ENCODE measurements around the gene EFCAB12.
A peak's percentile ranks its signal among the peaks of the same experiment; 100 is the strongest.
"Not testable (repeated sequence)": the region's sequence is repeated elsewhere in the genome, so short reads cannot be mapped to it uniquely, and the experiment has no call there.

EFCAB12 gene

GRCh38 chr3:129391583-129391982 lies 36.9 kb downstream of the EFCAB12 start:
- not testable (repeated sequence) for DNase-seq

- DNase-seq, result no peak
Observed at GRCh38 chr3:129389572-129389937, 38.9 kb downstream of the EFCAB12 start.

DNA sequence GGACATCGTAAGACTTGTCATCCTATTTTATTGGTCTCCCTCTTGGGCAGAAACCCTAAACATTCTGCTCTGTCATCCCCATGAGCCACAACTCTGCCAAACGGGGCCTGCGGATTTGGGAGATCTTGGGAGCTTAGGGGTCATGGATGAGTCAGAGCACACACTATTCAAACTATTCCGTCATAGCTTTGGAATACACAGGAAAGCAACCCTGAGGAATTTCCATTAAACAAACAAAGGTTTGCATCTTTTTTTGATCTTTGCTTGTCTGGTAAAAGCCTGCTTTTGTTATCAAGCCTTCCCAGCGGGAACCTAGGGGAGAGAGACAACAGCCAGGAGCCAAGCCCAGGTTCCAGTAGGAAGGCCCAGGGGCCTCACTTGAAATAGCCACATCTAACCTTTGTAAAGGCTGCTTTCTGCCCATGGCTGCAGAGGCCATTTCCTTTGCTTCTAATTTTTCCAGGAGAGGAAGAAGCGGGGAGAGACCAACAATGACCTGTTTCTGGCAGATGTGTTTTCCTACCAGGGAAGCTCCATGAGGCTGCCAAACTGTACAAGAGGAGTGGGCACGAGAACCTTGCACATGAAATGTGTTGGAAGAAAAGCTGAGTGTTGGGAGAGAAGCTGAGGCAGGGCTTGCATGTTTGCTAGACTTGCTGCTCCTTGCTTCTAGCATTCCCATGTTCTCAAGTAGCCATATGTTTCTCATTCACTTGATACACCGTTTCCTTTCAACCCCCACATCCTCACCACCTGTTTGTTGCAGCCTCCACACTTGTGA lies 39.5 kb downstream of the EFCAB12 start:
- DNase-seq, result peak; percentile 84

- DNase-seq, result no peak
Observed at GRCh38 chr3:129387487-129387886, 40.9 kb downstream of the EFCAB12 start.

- DNase-seq, result no peak
Observed at GRCh38 chr3:129386984-129387383, 41.5 kb downstream of the EFCAB12 start.

DNA sequence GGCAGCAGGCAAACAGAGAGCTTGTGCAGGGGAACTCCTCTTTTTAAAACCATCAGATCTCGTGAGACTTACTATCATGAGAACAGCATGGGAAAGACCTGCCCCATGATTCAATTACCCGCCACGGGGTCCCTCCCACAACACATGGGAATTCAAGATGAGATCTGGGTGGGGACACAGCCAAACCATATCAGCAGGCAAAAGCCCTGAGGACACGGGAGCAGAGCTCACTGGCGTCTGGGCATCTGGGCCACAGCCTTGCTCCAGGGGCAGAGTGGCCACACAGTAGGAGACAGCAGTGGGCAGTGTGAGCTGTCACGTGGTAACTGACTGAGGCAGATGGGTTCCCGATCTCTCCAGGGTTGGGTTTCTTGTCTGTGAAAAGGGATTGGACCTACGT lies 42.9 kb downstream of the EFCAB12 start:
- not testable (repeated sequence) for DNase-seq

GRCh38 chr3:129384594-129385323 lies 43.7 kb downstream of the EFCAB12 start:
- DNase-seq, result no peak

DNA sequence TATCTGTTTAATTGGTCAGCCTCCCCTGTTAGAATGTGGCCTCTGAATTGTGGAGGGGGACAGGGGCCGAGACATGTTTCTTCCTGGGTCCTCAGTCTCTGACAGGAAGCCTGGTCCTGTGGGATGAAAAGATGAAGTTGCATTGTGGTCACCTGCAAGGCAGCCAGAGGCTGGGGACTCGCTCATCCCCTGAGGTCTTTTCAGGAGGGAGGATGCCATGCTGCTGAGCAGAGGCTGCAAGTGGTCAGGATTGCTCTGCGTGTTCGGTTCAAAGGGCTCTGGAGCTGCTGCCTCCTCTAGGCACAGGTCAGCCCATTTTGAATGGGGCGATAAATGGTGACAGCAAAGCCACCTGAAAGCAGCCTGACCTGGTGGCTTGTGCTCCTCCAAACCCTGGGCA lies 44.3 kb downstream of the EFCAB12 start:
- not testable (repeated sequence) for DNase-seq

- DNase-seq, result peak; percentile 61
Observed at GRCh38 chr3:129383292-129383860, 45.1 kb downstream of the EFCAB12 start.

- no peak for DNase-seq
Observed at GRCh38 chr3:129382366-129382765, 46.1 kb downstream of the EFCAB12 start.

- no peak for DNase-seq
Observed at GRCh38 chr3:129379582-129380358, 48.7 kb downstream of the EFCAB12 start.

DNA sequence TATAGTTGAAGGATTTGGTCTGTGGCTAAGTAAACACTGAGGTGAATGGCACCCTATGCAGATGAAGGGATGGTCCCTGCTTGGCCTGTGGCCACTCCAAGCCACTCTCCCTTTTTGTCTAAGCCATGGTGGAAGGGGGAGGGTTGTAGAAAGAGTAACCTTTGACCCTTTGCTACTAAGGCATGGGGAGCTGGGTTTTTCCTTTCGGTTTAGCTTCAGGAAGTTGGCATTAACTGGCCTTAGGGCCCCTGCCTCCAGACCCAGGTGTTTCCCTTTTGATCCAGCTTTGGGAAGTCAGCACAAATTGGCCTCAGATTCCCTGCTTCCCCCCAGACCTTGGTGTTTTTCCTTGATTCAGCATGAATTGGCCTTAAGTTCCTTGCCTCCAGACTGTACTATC lies 49.5 kb downstream of the EFCAB12 start:
- no peak for DNase-seq

DNA sequence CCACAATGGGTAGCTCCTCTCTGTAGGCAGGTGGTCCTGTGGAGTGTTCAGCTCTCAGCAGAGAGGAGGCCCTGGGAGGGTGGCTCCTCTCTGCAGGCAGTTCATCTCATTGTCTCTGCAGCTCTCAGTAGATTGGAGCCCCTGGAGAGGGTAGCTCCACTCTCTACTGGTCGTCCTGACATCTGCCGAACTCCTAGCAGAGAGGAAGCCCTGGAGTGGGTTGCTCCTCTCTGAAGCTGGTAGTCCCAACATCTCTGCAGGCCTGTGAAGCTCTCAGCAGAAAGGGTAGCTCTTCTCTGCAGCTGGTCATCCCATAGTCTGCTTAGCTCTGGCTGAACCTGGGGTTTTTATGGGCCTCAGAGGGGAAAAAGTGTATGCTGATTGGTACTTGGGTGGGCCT lies 50.8 kb downstream of the EFCAB12 start:
- DNase-seq, result no peak

GRCh38 chr3:129375099-129375498 lies 53.3 kb downstream of the EFCAB12 start:
- no peak for DNase-seq

DNA sequence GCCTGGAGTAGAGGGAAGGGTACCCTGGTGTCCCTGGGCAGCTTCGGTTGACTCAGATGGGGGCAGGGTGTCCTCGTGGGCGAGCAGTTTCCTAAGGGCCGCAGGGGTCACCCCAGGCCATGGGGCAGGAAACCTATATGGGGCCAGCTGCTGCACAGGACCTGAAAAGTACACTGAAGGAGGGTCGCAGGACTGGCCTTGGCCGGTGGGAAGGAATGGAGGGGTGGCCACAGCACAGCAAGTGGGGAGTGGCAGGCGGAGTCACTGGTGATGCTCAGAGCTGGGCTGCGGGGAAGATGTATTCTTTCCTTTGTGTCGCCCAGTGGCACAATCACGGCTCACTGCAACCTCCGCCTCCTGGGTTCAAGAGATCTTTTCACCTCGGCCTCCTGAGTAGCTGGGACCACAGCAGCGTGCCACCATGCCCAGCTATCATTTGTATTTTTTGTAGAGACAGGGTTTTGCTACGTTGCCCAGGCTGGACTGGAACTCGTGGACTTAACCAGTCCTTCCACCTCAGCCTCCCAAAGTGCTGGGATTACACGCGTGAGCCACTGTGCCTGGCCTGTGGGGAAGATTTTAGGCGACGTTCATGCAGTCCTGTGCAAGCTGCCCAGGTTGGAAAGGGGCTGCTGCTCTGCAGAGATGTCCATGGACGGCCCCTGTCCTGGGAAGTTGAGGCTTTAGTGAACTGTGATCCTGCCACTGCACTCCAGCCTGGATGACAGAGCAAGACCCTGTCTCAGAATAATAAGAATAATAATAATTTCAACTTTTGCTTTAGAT lies 57.2 kb downstream of the EFCAB12 start:
- no peak for DNase-seq

GRCh38 chr3:129370248-129370964 lies 58.0 kb downstream of the EFCAB12 start:
- no peak for DNase-seq

DNA sequence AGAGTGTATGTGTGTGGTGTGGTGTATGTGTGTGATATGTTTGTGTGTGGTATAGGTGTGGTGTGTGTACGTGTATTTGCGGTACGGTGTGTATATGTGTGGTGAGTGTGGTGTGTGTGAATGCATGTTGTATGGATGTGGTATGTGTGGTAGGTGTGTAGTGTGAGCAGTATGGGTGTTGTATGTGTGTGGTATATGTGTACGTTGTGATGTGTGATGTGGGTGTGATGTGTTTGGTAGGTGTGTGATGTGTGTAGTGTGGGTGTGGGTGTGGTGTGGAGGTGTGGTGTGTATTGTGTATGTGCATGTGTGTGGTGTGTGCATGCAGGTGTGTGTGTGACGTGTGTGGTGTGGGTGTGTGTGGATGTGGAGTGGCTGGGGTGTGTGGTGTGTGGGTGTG lies 58.7 kb downstream of the EFCAB12 start:
- DNase-seq, result no peak

DNA sequence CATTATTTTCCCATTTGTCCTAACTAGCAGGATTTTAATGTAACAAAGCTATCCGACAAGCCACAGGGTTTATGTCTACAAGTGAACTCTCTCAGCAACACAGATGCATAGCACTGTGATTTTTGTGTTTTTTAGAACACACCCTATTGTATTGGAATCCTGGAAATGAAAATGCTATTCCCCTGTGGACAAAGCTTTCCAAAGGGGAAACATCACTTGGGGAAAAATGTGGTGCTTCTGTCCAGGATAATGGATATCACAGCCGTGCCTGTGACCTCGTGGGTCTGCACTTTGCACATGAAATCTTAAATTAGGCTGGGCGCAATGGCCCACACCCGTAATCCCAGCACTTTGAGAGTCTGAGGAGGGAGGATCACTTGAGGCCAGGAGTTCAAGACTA lies 60.6 kb downstream of the EFCAB12 start:
- DNase-seq, result no peak

- DNase-seq, result no peak
Observed at GRCh38 chr3:129366312-129366831, 62.1 kb downstream of the EFCAB12 start.

GRCh38 chr3:129365296-129366136 lies 62.9 kb downstream of the EFCAB12 start:
- DNase-seq, result no peak

DNA sequence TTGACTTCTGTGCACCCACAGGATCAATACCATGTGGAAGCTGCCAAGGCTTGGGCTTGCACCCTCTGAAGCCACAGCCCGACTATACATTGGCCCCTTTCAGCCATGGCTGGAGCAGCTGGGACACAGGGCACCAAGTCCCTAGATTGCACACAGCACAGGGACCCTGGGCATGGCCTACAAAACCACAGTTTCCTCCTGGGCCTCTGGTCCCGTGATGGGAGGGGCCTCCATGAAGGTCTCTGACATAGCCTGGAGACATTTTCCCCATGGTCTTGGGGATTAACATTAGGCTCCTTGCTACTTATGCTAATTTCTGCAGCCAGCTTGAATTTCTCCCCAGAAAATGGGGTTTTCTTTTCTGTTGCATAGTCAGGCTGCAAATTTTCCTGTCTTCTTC lies 63.6 kb downstream of the EFCAB12 start:
- not testable (repeated sequence) for DNase-seq
